Motor neuron (in vitro differentiated cells): ENCODE results near the gene DHRS12. TPM values are rescaled to one million over a fixed set of nuclear protein-coding genes. Genes with fewer than 3 reads are reported as not detected.

ENCODE experiments used
- ATAC-seq, 8 experiments: fragments of 200-7000 bp; cut with Tn5 transposase; replicated peaks in 6 of 8; 2 replicates each; pipeline ENCODE4 v1.8.0; 2021; ENCODE audit warnings: mild to moderate bottlenecking in 8 of 8, moderate library complexity in 8 of 8
- H3K27ac ChIP-seq, 2 donors: fragments of 250-450 bp; sonication (Bioruptor Pico); 2 replicates each; pipeline ENCODE4 v1.9.0; 2021; ENCODE audit warnings: antibody characterized with exemption in 2 of 2, mild to moderate bottlenecking in 2 of 2, moderate library complexity in 1 of 2
- H3K4me1 ChIP-seq, 2 donors: fragments of 250-450 bp; sonication (Bioruptor Pico); replicated peaks in 1 of 2; 2 replicates each; pipeline ENCODE4 v1.6.1; 2021; ENCODE audit warnings: antibody characterized with exemption in 2 of 2, mild to moderate bottlenecking in 2 of 2, moderate library complexity in 1 of 2
- H3K4me3 ChIP-seq, 5 donors: fragments of 250-450 bp; sonication (Bioruptor Pico); 2 replicates each; pipeline ENCODE4 v1.9.0; 2021; ENCODE audit warnings: antibody characterized with exemption in 5 of 5, mild to moderate bottlenecking in 5 of 5, moderate library complexity in 4 of 5
- WGBS, 10 experiments: fragments of 450-650 bp; shearing (Covaris generic); methylation state at CpG; one replicate each; pipeline ENCODE4 v1.0.0; 2022; 5-methylcytosine and 5-hydroxymethylcytosine counted together
- in situ Hi-C, 9 experiments: fragments of 400-800 bp; cut with MboI; loops; one replicate each; pipeline ENCODE4 v1.15.0; 2021; ENCODE audit warnings: low sequenced_read_pairs in 9 of 9, low pct_unique_long_range_greater_than_20kb in 2 of 9; ENCODE audit not compliant: unreplicated experiment in 9 of 9
- total RNA-seq, 8 experiments: library from RNA; unstranded; fragments of 300-600 nt; gene quantifications; 2 replicates each; pipeline versions ENCODE4 v1.2.3 to v1.2.4, GENCODE V29; 2022

Gene DHRS12, protein sequence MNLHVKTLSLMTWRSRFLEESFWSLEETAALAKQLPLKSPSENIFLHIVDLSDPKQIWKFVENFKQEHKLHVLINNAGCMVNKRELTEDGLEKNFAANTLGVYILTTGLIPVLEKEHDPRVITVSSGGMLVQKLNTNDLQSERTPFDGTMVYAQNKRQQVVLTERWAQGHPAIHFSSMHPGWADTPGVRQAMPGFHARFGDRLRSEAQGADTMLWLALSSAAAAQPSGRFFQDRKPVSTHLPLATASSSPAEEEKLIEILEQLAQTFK
- 1 to 10 TPM; 3.5 to 8.9 (median 5.2) TPM for total RNA-seq

DNA sequence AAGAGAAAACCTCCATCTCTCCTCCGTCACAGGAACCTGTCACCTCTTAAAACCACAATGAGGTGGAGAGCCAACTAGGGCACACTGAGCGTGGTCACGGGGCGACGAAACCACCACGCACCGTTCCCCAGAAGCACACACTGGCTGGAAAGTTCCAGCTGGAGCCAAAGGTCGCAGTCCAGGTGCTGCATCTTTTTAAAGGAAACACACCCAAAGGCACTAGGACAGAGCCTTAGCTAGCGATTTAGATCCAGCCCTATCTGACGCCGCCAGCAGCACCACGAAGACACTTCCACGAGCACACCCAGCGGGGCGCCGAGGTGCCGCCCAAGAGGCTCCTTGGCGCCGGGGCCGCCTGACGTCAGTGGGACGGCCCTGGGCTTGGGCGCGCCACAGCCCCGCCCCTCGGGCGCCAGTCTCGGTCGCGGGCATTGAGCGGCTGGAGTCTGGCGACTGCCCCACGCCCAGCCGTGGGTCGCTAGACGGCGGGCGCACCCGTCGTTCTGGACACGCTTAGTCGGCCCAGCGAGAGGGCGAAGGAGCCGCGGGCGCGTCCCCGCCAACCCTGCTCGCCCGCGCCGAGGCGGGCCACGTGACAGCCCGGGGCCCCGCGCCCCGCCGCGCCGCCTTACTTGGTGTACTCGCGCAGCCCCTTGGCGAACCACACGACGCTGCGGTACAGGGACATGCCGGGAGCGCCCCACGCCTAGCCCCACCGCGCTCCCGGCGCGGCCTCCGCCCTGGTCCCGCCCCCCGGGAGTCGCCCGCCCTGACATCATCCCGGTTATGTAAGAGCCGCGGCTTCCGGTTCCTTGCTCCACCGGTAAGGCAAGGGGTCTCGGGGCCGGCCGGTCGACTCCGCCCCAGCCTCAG, at the start of gene DHRS12:
Gene DHRS12, minus strand, starts transcription at position 742 of the 873 bp plus-strand sequence. CDS start 4,504 bp downstream, outside the sequence.
- ATAC-seq, result peak; percentile 84 to 93 (median 90)
- peaks cover 34 to 43% of the 10 kb centered on the region in 2 donors for H3K4me1 ChIP-seq
- peak within 1 kb of the TSS; percentile 88 to 95 for H3K27ac ChIP-seq
- in situ Hi-C loops, result loop anchor here in 3 of 9 experiments (25.0 kb wide), 1 partner anchor 334 kb away; the partner anchor contains the start of gene NEK5 (in 3 of the 3)
- peak within 1 kb of the TSS; percentile 50 to 83 (median 71) for H3K4me3 ChIP-seq
- WGBS, 10 experiments, result 0 to 38% (median 2%) methylated on average over 1 to 10 of the region's 91 CpGs; no CpG with 5 or more reads in 3 of the 10 experiments

DNA sequence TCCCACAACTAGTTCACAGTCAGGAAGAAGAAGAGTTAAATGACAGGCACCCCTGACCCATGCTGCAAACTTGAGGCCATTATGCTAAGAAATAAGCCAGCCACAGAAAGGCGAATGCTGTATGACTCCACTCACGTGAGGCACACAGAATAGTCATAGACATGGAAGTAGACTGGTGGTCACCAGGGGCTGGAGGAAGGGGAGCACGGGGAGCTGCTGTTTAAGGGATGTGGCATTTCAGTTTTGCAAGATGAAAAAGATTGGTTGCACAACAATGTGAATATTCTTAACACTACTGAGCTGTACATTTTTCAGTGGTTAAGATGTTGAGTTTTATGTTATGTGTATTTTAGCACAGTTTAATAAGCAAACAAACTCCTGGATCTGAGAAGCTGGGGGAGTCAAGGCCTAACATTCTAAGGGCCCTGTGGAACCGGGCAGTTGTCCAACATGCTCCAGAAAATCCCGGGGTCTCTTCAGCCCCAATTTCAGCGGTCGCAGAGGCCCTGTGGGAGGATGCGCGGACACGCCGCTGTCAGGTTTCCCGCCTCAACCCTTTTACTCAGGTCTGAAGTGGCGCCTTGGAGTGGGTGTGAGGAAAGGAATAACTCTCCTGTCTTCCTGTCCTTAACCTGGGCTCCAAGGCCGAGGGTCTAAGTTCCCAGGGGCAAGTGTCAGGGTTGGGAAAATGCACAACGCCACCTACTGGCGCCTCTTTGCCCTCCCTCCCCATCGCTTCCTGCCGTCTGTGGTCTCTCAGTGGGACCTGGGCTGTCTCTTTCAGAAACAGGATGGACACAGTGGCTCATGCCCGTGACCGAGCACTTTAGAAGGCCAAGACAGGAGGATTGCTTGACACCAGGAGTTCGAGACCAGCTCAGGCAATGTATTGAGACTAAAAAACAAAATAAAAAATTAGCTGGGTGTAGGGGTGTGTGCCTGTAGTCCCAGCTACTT, 45.5 kb upstream of the DHRS12 start:
- ATAC-seq, result peak in 3 of 8 experiments; percentile 34 to 74 (median 37)
- Histone ChIP-seq H3K27ac (no peak overlapping the region), H3K4me1 (peaks cover 0 to 2% of the 10 kb centered on the region in 2 donors), H3K4me3 (no peak overlapping the region)
- WGBS, 10 experiments, result 26 to 100% (median 70%) methylated on average over 1 to 16 of the region's 21 CpGs
- in situ Hi-C loops, result loop anchor here in 1 of 9 experiments (25.0 kb wide), 1 partner anchor 263 kb away; no protein-coding TSS in a partner anchor

DNA sequence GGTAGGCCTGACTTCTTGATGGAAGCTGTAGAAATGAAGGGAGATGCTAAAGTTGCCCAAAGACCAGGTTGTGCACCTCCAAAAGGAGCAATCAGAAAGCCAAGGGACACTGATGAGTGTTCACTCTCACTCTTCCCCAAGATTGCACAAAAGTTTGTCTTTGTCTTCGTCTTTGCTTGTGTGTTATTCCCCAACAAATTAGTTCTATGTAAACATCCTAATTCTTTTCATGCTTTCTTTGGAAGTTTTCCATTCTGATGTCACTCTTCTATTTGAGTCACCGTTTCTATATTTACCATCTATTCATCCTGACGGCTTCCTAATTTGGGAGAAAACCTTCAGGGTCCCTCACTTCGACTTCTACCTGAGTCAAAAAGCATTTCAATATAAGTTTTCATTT, 44.7 kb upstream of the DHRS12 start:
- no peak overlapping the region for H3K4me3 ChIP-seq
- H3K4me1 ChIP-seq, result peaks cover 0 to 2% of the 10 kb centered on the region in 2 donors
- no peak overlapping the region for H3K27ac ChIP-seq
- WGBS, 10 experiments, result 15 to 87% (median 77%) methylated on average over 3 to 4 of the region's 4 CpGs
- ATAC-seq, result no peak
- in situ Hi-C loops, result loop anchor here in 1 of 9 experiments (25.0 kb wide), 1 partner anchor 264 kb away; no protein-coding TSS in a partner anchor

DNA sequence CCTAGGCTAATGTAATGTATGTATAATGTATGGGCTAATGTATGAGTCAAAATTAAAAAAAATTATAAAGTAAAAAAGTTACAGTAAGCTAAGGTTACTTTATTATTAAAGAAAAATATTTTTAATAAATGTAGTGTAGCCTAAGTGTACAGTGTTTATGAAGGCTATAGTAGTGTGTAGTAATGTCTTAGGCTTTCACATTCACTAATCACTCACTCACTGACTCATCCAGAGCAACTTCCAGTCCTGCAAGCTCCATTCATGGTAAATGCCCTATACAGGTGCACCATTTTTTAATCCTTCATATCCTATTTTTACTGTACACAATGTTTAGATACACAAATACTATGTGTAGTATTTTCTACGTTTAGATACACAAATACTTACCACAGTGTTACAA, 42.8 kb upstream of the DHRS12 start:
- no peak for ATAC-seq
- peaks cover 0 to 2% of the 10 kb centered on the region in 2 donors for H3K4me1 ChIP-seq
- no peak overlapping the region for H3K27ac ChIP-seq
- H3K4me3 ChIP-seq, result no peak overlapping the region
- in situ Hi-C loops, result loop anchor here in 1 of 9 experiments (25.0 kb wide), 1 partner anchor 266 kb away; no protein-coding TSS in a partner anchor
- 55 to 80% (median 60%) methylated on average over 1 of the region's 1 CpG; no CpG with 5 or more reads in 4 of the 10 experiments for WGBS, 10 experiments

DNA sequence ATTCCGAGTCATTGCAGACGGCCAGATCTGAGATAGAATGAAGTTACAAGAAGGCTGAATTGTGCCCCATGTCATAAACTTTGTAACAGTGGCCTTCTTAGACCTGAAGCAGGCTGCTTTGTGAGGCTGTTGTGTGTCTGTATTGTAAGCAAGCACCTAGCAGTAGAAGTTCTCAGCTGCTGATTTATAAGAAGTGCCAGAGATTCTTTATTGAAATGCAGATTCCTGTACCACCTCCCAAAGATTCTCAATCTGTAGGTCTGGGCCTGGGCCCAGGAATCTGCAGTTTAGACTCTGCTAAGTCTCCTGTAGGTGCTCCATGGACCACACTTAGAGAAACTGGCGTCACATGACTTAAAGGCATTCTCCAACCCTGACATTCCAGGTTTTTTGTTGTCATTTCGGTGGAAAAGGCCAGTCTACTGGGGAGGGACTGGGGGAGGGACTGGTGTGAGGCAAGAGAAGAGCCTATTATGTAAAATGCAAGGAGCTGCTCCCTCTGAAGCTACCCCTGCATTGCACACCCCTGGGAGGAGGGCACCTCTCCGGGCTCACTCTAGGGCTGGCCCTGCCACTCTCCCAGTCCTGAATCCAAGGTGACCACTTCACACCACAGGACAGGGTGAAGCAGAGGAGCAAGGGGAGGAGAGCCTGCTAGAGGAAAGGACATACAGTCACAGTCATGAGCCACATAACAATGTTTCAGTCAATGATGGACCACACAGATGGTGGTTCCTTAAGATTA, 41.8 kb upstream of the DHRS12 start:
- H3K27ac ChIP-seq, result no peak overlapping the region
- in situ Hi-C loops, result loop anchor here in 1 of 9 experiments (25.0 kb wide), 1 partner anchor 267 kb away; no protein-coding TSS in a partner anchor
- WGBS, 10 experiments, result 19 to 86% (median 67%) methylated on average over 1 to 4 of the region's 5 CpGs; no CpG with 5 or more reads in 4 of the 10 experiments
- peaks cover 0 to 2% of the 10 kb centered on the region in 2 donors for H3K4me1 ChIP-seq
- no peak for ATAC-seq
- no peak overlapping the region for H3K4me3 ChIP-seq

DNA sequence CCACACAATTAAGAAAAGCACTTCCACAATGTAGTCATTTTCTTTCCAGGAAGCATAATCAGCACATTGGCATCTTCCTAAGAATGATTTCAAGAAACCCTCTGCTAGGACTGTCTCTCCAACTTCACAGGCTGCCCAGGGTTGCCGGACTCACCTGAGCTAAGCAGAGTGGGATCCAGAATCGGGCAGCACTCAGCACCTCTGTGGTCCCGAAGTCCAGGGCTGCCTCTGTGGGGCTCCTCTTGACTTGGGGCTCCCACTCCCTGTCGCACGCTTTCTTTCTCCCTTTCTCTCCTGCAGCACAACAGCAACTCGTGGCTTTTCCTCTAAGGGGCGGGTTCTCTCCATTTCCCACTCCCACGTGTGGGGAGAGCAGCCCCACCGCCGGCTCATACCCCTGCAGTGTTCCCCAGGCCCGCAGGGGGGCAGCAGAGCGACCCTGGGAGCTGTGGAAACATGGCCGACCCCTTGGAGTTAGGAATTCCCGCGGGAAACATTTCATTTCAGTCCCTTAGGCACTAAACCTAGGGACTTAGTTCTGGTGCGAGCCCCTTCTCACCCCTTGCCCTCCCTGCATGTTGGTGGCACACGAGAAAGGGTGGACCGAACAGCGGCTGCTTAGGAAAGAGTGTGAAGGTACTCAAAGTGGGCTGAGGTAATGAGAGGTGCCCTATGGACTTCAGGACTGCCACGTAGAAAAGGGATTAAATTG, 41.1 kb upstream of the DHRS12 start, which contains the start of gene TMEM272:
Gene TMEM272, minus strand, starts transcription at position 316 of the 712 bp plus-strand sequence. CDS start 6,647 bp downstream, outside the sequence.
- no peak within 1 kb of the TSS for H3K4me3 ChIP-seq
- ATAC-seq, result peak; percentile 32 to 88 (median 75)
- in situ Hi-C loops, result loop anchor here in 1 of 9 experiments (25.0 kb wide), 1 partner anchor 267 kb away; no protein-coding TSS in a partner anchor
- 0 to 70% (median 52%) methylated on average over 1 to 10 of the region's 20 CpGs; no CpG with 5 or more reads in 3 of the 10 experiments for WGBS, 10 experiments
- no peak within 1 kb of the TSS for H3K27ac ChIP-seq
- H3K4me1 ChIP-seq, result peaks cover 0 to 2% of the 10 kb centered on the region in 2 donors

DNA sequence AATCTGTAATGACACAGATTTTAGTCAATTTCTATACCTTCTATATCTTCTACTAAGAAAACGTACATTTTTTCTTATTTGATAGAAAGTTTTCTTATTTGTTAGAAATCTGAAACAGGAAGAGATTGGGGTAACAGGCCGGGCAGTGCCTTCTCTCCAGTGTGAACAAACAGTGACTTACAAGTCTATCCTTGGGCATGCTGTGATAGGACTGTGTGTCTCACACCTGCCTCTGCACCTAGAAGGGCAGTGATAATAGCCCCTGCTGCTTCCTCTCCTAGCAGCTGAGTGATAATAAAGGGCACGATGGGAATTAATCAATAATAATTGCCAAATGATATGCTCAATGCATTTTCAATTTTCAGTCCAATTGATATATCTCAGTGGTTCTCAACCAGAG, 39.6 kb upstream of the DHRS12 start:
- in situ Hi-C loops, result loop anchor here in 1 of 9 experiments (25.0 kb wide), 1 partner anchor 269 kb away; no protein-coding TSS in a partner anchor
- 40 to 94% (median 62%) methylated on average over 1 to 3 of the region's 3 CpGs; no CpG with 5 or more reads in 1 of the 10 experiments for WGBS, 10 experiments
- Histone ChIP-seq H3K4me1 (peaks cover 0 to 2% of the 10 kb centered on the region in 2 donors), H3K27ac (no peak overlapping the region), H3K4me3 (no peak overlapping the region)
- no peak for ATAC-seq

DNA sequence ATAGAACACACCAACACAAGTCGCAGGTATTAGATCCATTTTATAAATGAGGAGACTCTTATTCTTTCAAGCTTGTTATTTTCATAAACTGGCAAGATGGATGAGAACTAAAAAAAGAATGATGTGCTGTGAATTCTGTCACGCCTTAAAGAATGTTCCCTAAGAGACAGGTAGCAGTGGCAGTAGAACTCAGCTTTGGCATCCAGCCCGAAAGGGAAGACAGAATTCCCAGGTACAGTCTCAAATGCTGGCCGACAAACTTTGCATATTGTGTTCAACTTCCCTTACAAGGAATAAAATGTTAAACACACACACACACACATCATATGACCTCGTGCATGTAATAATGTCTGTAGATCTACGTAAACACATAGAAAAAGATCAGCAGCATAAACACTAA, 37.8 kb upstream of the DHRS12 start:
- no peak for ATAC-seq
- H3K4me3 ChIP-seq, result no peak overlapping the region
- WGBS, 10 experiments, result 43 to 100% (median 88%) methylated on average over 1 to 6 of the region's 6 CpGs

DNA sequence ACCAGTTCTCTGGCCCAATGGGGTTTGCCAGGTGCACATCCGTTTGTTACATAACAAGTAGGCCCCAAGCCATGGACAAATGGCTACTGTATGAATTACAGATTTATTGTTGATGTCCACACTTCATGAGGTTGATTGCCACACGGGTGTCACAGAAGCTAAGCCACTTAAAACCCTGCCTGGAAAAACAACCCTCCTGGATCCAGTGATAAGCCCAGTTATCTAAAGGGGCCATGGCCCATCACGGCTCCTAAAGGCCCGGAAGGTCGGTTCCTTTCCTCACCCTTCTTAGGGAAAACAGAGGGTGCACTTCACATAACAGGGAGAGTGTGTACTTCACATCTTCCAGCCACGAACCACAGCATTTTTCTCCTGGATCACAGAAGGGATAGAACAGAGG, 37.0 kb upstream of the DHRS12 start:
- Histone ChIP-seq H3K27ac (no peak overlapping the region), H3K4me1 (peaks cover 0 to 2% of the 10 kb centered on the region in 2 donors), H3K4me3 (no peak overlapping the region)
- WGBS, 10 experiments, result 40 to 100% (median 81%) methylated on average over 1 to 6 of the region's 6 CpGs; no CpG with 5 or more reads in 3 of the 10 experiments
- no peak for ATAC-seq
- in situ Hi-C loops, result loop anchor here in 1 of 9 experiments (25.0 kb wide), 1 partner anchor 271 kb away; no protein-coding TSS in a partner anchor

More for the DNA sequence above, 37.8 kb upstream of the DHRS12 start:
- Histone ChIP-seq H3K4me1 (peaks cover 0 to 2% of the 10 kb centered on the region in 2 donors), H3K27ac (no peak overlapping the region)
- in situ Hi-C loops, result loop anchor here in 1 of 9 experiments (25.0 kb wide), 1 partner anchor 271 kb away; no protein-coding TSS in a partner anchor

DNA sequence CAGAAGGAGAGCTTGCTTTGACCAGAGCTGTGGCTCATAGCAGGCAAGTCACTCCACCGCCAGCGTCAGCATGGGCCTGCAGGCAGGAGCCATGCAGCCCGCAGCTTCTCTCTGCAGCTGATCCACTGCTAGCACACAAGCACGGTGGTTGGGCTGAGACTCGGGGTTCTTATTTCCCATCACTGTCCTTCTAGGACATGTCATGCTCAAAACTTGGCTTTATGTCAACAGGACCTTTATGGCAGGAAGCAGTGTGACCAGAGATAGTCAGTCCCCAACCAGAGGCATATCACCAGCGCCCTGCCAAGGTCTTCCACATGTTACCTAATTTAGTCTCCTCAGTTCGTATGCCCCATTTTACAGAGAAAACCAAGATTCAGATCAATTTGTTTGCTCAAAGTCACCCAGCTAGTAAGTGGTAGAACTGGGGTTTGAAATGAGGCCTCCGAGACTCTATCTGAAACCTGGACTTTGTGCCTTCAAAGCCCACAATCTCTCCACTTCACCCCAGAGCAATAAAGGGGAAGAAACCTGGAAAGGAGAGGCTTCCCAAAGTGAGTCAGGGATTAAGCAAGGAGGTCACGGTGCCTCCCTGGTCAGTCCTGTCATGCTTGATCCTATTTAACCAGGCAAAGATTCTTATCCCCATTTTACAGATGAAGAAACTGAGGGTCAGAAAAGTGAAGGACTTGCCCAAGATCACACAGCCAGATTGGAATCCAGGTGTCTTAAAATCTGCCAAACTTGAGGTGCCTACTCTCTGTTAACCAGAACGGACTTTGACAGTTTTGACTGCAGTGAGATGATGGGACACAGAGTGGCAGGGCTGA, 36.0 kb upstream of the DHRS12 start:
- WGBS, 10 experiments, result 78 to 100% (median 94%) methylated on average over 1 to 8 of the region's 10 CpGs; no CpG with 5 or more reads in 2 of the 10 experiments
- no peak for ATAC-seq
- Histone ChIP-seq H3K4me3 (no peak overlapping the region), H3K27ac (no peak overlapping the region), H3K4me1 (no peaks in the 10 kb centered on the region)
- in situ Hi-C loops, result loop anchor here in 1 of 9 experiments (25.0 kb wide), 1 partner anchor 272 kb away; no protein-coding TSS in a partner anchor
